IMR-90 (cell line): ENCODE data around the gene UACA. TPM values are rescaled to one million over a fixed set of nuclear protein-coding genes. Genes with fewer than 3 reads are reported as not detected.

ENCODE experiments used
- ATAC-seq: fragments of 200-7000 bp; cut with Tn5 transposase; 2 replicates; pipeline ENCODE4 v1.9.1; 2020; ENCODE audit warnings: low read depth, mild to moderate bottlenecking, moderate library complexity
- BruUV-seq: library from RNA; stranded (reverse); fragments of 400-500 nt; replicated peaks from 2 replicates; lab custom pipeline; 2021; lab: Mats Ljungman, UMichigan
- CTCF ChIA-PET: fragments of 300-600 bp; formaldehyde crosslinking; extraction: SDS; loops from one replicate; lab custom pipeline; 2021; ENCODE audit warnings: antibody characterized with exemption; lab: Yijun Ruan, JAX
- POLR2A ChIA-PET: fragments of 300-600 bp; sonication (Branson Sonifier 250); formaldehyde crosslinking; loops from one replicate; lab custom pipeline; 2022; ENCODE audit warnings: antibody characterized with exemption; ENCODE audit not compliant: unreplicated experiment; lab: Charles Lee
- DNase-seq: peaks from one replicate; pipeline ENCODE4 v3.0.0; 2013
- H2AFZ ChIP-seq: replicated peaks from 2 replicates; pipeline ENCODE3; 2013; ENCODE audit warnings: low read length, mild to moderate bottlenecking; ENCODE audit not compliant: poor library complexity
- H2AK5ac ChIP-seq: 2 replicates; pipeline ENCODE4 v1.6.1; 2013; ENCODE audit warnings: low read depth, low read length, inconsistent platforms
- H2AK9ac ChIP-seq: replicated peaks from 2 replicates; pipeline ENCODE3; 2013; ENCODE audit warnings: mild to moderate bottlenecking, low read depth, low read length, moderate library complexity; ENCODE audit not compliant: poor library complexity
- H2BK120ac ChIP-seq: 2 replicates; pipeline ENCODE4 v1.6.1; 2013; ENCODE audit warnings: low read depth, low read length, inconsistent platforms
- H2BK15ac ChIP-seq: 3 replicates; pipeline ENCODE4 v1.6.1; 2013; ENCODE audit warnings: low read depth, low read length, inconsistent platforms
- H2BK20ac ChIP-seq: 2 replicates; pipeline ENCODE4 v1.6.1; 2013; ENCODE audit warnings: low read depth, mild to moderate bottlenecking, inconsistent platforms, low read length, moderate library complexity
- H2BK5ac ChIP-seq: 2 replicates; pipeline ENCODE4 v1.6.1; 2013; ENCODE audit warnings: mild to moderate bottlenecking, low read depth, low read length, inconsistent platforms; ENCODE audit not compliant: poor library complexity, severe bottlenecking
- H3K14ac ChIP-seq: replicated peaks from 2 replicates; pipeline ENCODE4 v1.6.1; 2013; ENCODE audit warnings: low read depth, low read length, inconsistent platforms
- H3K18ac ChIP-seq: 2 replicates; pipeline ENCODE4 v1.6.1; 2013; ENCODE audit warnings: low read depth, low read length, control low read depth
- H3K23ac ChIP-seq: 2 replicates; pipeline ENCODE4 v1.6.1; 2013; ENCODE audit warnings: low read depth, low read length, inconsistent platforms
- H3K27ac ChIP-seq: 2 replicates; pipeline ENCODE4 v1.5.1; 2013; ENCODE audit warnings: mild to moderate bottlenecking, control low read depth, low read length; ENCODE audit not compliant: insufficient read depth
- H3K27me3 ChIP-seq: 2 replicates; pipeline ENCODE4 v1.6.1; 2013; ENCODE audit warnings: low read length; ENCODE audit not compliant: control insufficient read depth, insufficient read depth
- H3K36me3 ChIP-seq: 2 replicates; pipeline ENCODE4 v1.6.1; 2013; ENCODE audit warnings: low read length, mixed read lengths; ENCODE audit not compliant: control insufficient read depth, insufficient read depth
- H3K4ac ChIP-seq: 2 replicates; pipeline ENCODE4 v1.6.1; 2013; ENCODE audit warnings: low read depth, low read length, inconsistent platforms
- H3K4me1 ChIP-seq: 2 replicates; pipeline ENCODE4 v1.6.1; 2013; ENCODE audit warnings: low read length, mixed read lengths; ENCODE audit not compliant: control insufficient read depth, insufficient read depth
- H3K4me2 ChIP-seq: 2 replicates; pipeline ENCODE4 v1.6.1; 2013; ENCODE audit warnings: low read depth, mild to moderate bottlenecking, control low read depth, low read length, moderate library complexity
- H3K4me3 ChIP-seq: 2 replicates; pipeline ENCODE4 v1.5.1; 2013; ENCODE audit warnings: low read depth, mild to moderate bottlenecking, control low read depth, low read length, moderate library complexity; ENCODE audit not compliant: insufficient read depth
- H3K56ac ChIP-seq: 2 replicates; pipeline ENCODE4 v1.6.1; 2013; ENCODE audit warnings: low read length, inconsistent platforms; ENCODE audit not compliant: insufficient read depth; ENCODE audit errors: extremely low read depth
- H3K79me1 ChIP-seq, 2 experiments: 2 replicates each; pipeline ENCODE4 v1.6.1; 2013; ENCODE audit warnings: low read length in 2 of 2, inconsistent platforms in 1 of 2, low read depth in 1 of 2
- H3K9ac ChIP-seq: 2 replicates; pipeline ENCODE4 v1.6.1; 2013; ENCODE audit warnings: low read depth, low read length, control low read depth
- H3K9me1 ChIP-seq: 2 replicates; pipeline ENCODE4 v1.6.1; 2013; ENCODE audit warnings: low read length, inconsistent platforms; ENCODE audit not compliant: insufficient read depth
- H3K9me3 ChIP-seq: 2 replicates; pipeline ENCODE4 v1.6.1; 2013; ENCODE audit warnings: low read length; ENCODE audit not compliant: control insufficient read depth, insufficient read depth
- H4K20me1 ChIP-seq: 2 replicates; pipeline ENCODE4 v1.6.1; 2013; ENCODE audit warnings: low read length, inconsistent platforms; ENCODE audit not compliant: insufficient read depth
- H4K5ac ChIP-seq: 2 replicates; pipeline ENCODE4 v1.6.1; 2013; ENCODE audit warnings: mild to moderate bottlenecking, low read depth, low read length, control low read depth
- H4K8ac ChIP-seq, 2 experiments: 2 replicates each; pipeline ENCODE4 v1.6.1; 2013; ENCODE audit warnings: low read depth in 2 of 2, low read length in 2 of 2, control low read depth in 1 of 2, inconsistent platforms in 1 of 2
- H4K91ac ChIP-seq: 2 replicates; pipeline ENCODE4 v1.6.1; 2013; ENCODE audit warnings: low read depth, low read length, inconsistent platforms; ENCODE audit not compliant: insufficient read depth
- BHLHE40 ChIP-seq: fragments of 150-350 bp; IDR thresholded peaks from 2 replicates; pipeline ENCODE4 v1.6.1; 2016; ENCODE audit warnings: mild to moderate bottlenecking, low read depth, low read length
- FOS ChIP-seq: fragments of 150-350 bp; IDR thresholded peaks from 2 replicates; pipeline ENCODE4 v1.6.1; 2016; ENCODE audit warnings: low read depth, low read length
- NFE2L2 ChIP-seq: fragments of 150-350 bp; IDR thresholded peaks from 2 replicates; pipeline ENCODE4 v1.6.1; 2016; ENCODE audit warnings: low read depth, mild to moderate bottlenecking, low read length
- POLR2A ChIP-seq: IDR thresholded peaks from 2 replicates; pipeline ENCODE4 v1.6.1; 2012; ENCODE audit warnings: mild to moderate bottlenecking, low read depth, low read length
- RAD21 ChIP-seq: IDR thresholded peaks from 2 replicates; pipeline ENCODE4 v1.6.1; 2012; ENCODE audit warnings: low read length, improper control_type of control experiment
- RCOR1 ChIP-seq: IDR thresholded peaks from 2 replicates; pipeline ENCODE4 v1.6.1; 2012; ENCODE audit warnings: mild to moderate bottlenecking, low read length, improper control_type of control experiment; ENCODE audit not compliant: insufficient replicate concordance
- WGBS, 2 experiments: methylation state at CpG; one replicate each; pipeline versions ENCODE4 v1.1.5 to v1.1.7; 2013; ENCODE audit warnings: missing lambda C conversion rate in 2 of 2; ENCODE audit not compliant: insufficient read length in 1 of 2; ENCODE audit errors: extremely low coverage in 2 of 2; 5-methylcytosine and 5-hydroxymethylcytosine counted together
- dilution Hi-C: fragments of 300-500 bp; cut with HindIII; formaldehyde crosslinking; loops from one replicate; pipeline ENCODE4 v1.14.3; 2018; ENCODE audit warnings: low sequenced_read_pairs; ENCODE audit not compliant: unreplicated experiment
- in situ Hi-C: fragments of 300-500 bp; cut with MboI; formaldehyde crosslinking; loops from 3 replicates; pipeline ENCODE4 v1.14.3; 2019; ENCODE audit warnings: low sequenced_read_pairs, inconsistent platforms, mixed read lengths
- intact Hi-C: fragments of 100-400 bp; cut with micrococcal nuclease; formaldehyde crosslinking; loops from 2 replicates; pipeline ENCODE4 v1.10.0; 2022
- polyA plus RNA-seq, 3 experiments: library from polyadenylated mRNA; depleted of rRNA; stranded (reverse); fragments of >200 nt; gene quantifications; 2 replicates each; pipeline ENCODE4 v1.2.3, GENCODE V29; 2012; ENCODE audit warnings: low replicate concordance in 1 of 3
- total RNA-seq: library from RNA; depleted of rRNA; stranded (reverse); fragments of >200 nt; gene quantifications from 2 replicates; pipeline ENCODE4 v1.2.3, GENCODE V29; 2012
- TF ChIP-seq, protein P1 (sequence below): conservative IDR thresholded peaks from 2 replicates; pipeline ENCODE4 v1.5.1; 2012; ENCODE audit warnings: mild to moderate bottlenecking, low read depth, low read length, improper control_type of control experiment

Gene UACA
- total and polyA plus RNA-seq, 2 of the 4 experiments (the other 2 are of a cell fraction) = 156 to 507 TPM

DNA sequence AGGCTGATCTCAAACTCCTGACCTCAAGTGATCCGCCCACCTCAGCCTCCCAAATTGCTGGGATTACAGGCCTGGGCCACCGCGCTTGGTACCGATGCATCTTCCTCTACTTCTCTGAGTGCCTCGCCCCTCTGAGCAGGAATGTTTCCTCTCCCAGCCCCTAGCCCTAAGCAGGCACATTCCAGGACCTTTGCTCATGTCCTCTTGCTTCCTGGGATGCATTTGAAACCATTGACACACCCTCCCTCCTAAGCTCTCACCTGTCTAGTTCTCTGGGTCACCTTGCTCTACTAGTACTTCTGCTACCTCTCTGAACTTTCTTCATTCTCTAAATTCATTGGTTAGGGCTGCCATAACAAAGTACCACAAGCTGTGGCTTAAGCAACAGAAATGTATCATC, 17.9 kb upstream of the UACA start:
- no peaks in the 10 kb centered on the region for H3K9me3 ChIP-seq
- H3K4me2 ChIP-seq = no peak overlapping the region
- H2BK5ac ChIP-seq = peak overlapping the region; percentile 31
- peak overlapping the region; percentile 78 for H4K91ac ChIP-seq
- H2AK9ac ChIP-seq = no peak overlapping the region
- H3K4ac ChIP-seq = peak overlapping the region; percentile 88
- peak overlapping the region; percentile 22; the same call in 1 of the 2 replicates for H4K5ac ChIP-seq
- dilution Hi-C loops (no loop called here), in situ Hi-C loops (no loop called here), intact Hi-C loops (no loop called here)
- no peaks in the 10 kb centered on the region for H3K36me3 ChIP-seq
- H2BK15ac ChIP-seq = peak overlapping the region; percentile 94; the same call in 2 of the 3 replicates
- no peaks in the 10 kb centered on the region for H4K20me1 ChIP-seq
- DNase-seq (no peak), ATAC-seq (no peak)
- peak overlapping the region; percentile 28; the same call in 1 of the 2 replicates for H3K56ac ChIP-seq
- TF ChIP-seq FOS (no peak), NFE2L2 (no peak), POLR2A (no peak), BHLHE40 (no peak), RCOR1 (no peak), RAD21 (no peak)
- TF ChIP-seq, protein P1, sequence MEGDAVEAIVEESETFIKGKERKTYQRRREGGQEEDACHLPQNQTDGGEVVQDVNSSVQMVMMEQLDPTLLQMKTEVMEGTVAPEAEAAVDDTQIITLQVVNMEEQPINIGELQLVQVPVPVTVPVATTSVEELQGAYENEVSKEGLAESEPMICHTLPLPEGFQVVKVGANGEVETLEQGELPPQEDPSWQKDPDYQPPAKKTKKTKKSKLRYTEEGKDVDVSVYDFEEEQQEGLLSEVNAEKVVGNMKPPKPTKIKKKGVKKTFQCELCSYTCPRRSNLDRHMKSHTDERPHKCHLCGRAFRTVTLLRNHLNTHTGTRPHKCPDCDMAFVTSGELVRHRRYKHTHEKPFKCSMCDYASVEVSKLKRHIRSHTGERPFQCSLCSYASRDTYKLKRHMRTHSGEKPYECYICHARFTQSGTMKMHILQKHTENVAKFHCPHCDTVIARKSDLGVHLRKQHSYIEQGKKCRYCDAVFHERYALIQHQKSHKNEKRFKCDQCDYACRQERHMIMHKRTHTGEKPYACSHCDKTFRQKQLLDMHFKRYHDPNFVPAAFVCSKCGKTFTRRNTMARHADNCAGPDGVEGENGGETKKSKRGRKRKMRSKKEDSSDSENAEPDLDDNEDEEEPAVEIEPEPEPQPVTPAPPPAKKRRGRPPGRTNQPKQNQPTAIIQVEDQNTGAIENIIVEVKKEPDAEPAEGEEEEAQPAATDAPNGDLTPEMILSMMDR = no peak
- H3K9ac ChIP-seq = no peak overlapping the region
- H2BK20ac ChIP-seq = peak overlapping the region; percentile 88
- peaks cover 4 to 42% of the 10 kb centered on the region in 2 experiments; a peak in 2 of 4 replicates for H3K79me1 ChIP-seq
- peak overlapping the region; percentile 71; the same call in 1 of the 2 replicates for H3K18ac ChIP-seq
- H3K27me3 ChIP-seq = no peaks in the 10 kb centered on the region
- POLR2A ChIA-PET = interaction anchor here (1.0 kb wide), 1 partner anchor 13 kb away, joined by 4 read pairs; no protein-coding TSS in a partner anchor
- peak overlapping the region; percentile 75; the same call in 1 of the 2 replicates for H3K23ac ChIP-seq
- H3K4me1 ChIP-seq = peaks cover 20% of the 10 kb centered on the region
- peak overlapping the region; percentile 95 for H2AK5ac ChIP-seq
- peak overlapping the region; percentile 67; the same call in 1 of the 2 replicates for H3K14ac ChIP-seq
- H3K4me3 ChIP-seq = no peak overlapping the region
- peaks cover 30% of the 10 kb centered on the region for H3K9me1 ChIP-seq
- peak overlapping the region; percentile 65 to 67; a peak in 3 of 4 replicates for H4K8ac ChIP-seq
- no peak overlapping the region for H3K27ac ChIP-seq
- BruUV-seq = no TSS peak
- H2AFZ ChIP-seq = peak overlapping the region; percentile 66
- WGBS, 2 experiments = 100% methylated on average over 2 of the region's 5 CpGs; no CpG with 5 or more reads in 1 of the 2 experiments
- H2BK120ac ChIP-seq = peak overlapping the region; percentile 91
- CTCF ChIA-PET = no interaction called here
